SK-N-SH treated with all-trans-retinoic acid at 6 μM for 48 hours (cell line): ENCODE data around the gene GRK4.

ENCODE experiments used
- ATAC-seq: fragments of 200-7000 bp; cut with Tn5 transposase; 3 replicates; pipeline ENCODE4 v1.9.1; 2020; ENCODE audit warnings: mild to moderate bottlenecking, moderate library complexity
- BACH2 ChIP-seq: fragments of 250-450 bp; sonication (Bioruptor Pico); IDR thresholded peaks from 2 replicates; pipeline ENCODE4 v1.9.0; 2021; ENCODE audit warnings: mild to moderate bottlenecking, borderline replicate concordance
- CREB5 ChIP-seq: fragments of 250-450 bp; sonication (Bioruptor Pico); IDR thresholded peaks from 2 replicates; pipeline ENCODE4 v1.5.1; 2020; ENCODE audit warnings: low read depth, mild to moderate bottlenecking, moderate library complexity
- CSDC2 ChIP-seq: fragments of 250-450 bp; sonication (Bioruptor Pico); IDR thresholded peaks from 2 replicates; pipeline ENCODE4 v1.5.0; 2020; ENCODE audit warnings: mild to moderate bottlenecking, moderate library complexity
- ESRRG ChIP-seq: fragments of 250-450 bp; sonication (Bioruptor Pico); IDR thresholded peaks from 2 replicates; pipeline ENCODE4 v1.6.1; 2021; ENCODE audit warnings: mild to moderate bottlenecking
- ISL1 ChIP-seq: fragments of 250-450 bp; sonication (Bioruptor Pico); IDR thresholded peaks from 2 replicates; pipeline ENCODE4 v2.1.2; 2022; ENCODE audit warnings: mild to moderate bottlenecking, moderate library complexity
- OSR1 ChIP-seq: fragments of 250-450 bp; sonication (Bioruptor Pico); IDR thresholded peaks from 2 replicates; pipeline ENCODE4 v1.8.0; 2022; ENCODE audit warnings: moderate library complexity, mild to moderate bottlenecking, inconsistent platforms
- POU6F1 ChIP-seq: fragments of 250-450 bp; sonication (Bioruptor Pico); IDR thresholded peaks from 2 replicates; pipeline ENCODE4 v1.8.0; 2021; ENCODE audit warnings: low read depth, mild to moderate bottlenecking, moderate library complexity, borderline replicate concordance
- PPARA ChIP-seq: fragments of 250-450 bp; sonication (Bioruptor Pico); IDR thresholded peaks from 2 replicates; pipeline ENCODE4 v1.5.0; 2020; ENCODE audit warnings: mild to moderate bottlenecking, borderline replicate concordance
- SNAI2 ChIP-seq: fragments of 250-450 bp; sonication (Bioruptor Pico); IDR thresholded peaks from 2 replicates; pipeline ENCODE4 v1.5.0; 2020; ENCODE audit warnings: mild to moderate bottlenecking, moderate library complexity
- TCF4 ChIP-seq: fragments of 250-450 bp; sonication (Bioruptor Pico); IDR thresholded peaks from 2 replicates; pipeline ENCODE4 v1.8.0; 2021; ENCODE audit warnings: mild to moderate bottlenecking, moderate library complexity, borderline replicate concordance
- TOX ChIP-seq: fragments of 250-450 bp; sonication (Bioruptor Pico); IDR thresholded peaks from 2 replicates; pipeline ENCODE4 v1.8.0; 2021; ENCODE audit warnings: mild to moderate bottlenecking, moderate library complexity, borderline replicate concordance
- TSHZ2 ChIP-seq: fragments of 250-450 bp; sonication (Bioruptor Pico); IDR thresholded peaks from 2 replicates; pipeline ENCODE4 v1.5.0; 2020; ENCODE audit warnings: mild to moderate bottlenecking, moderate library complexity
- ZC3H10 ChIP-seq: fragments of 250-450 bp; sonication (Bioruptor Pico); IDR thresholded peaks from 2 replicates; pipeline ENCODE4 v1.5.1; 2021; ENCODE audit warnings: mild to moderate bottlenecking, moderate library complexity
- ZFP3 ChIP-seq: fragments of 250-450 bp; sonication (Bioruptor Pico); IDR thresholded peaks from 2 replicates; pipeline ENCODE4 v1.5.0; 2020; ENCODE audit warnings: mild to moderate bottlenecking, moderate library complexity
- ZNF565 ChIP-seq: fragments of 450-650 bp; formaldehyde crosslinking; conservative IDR thresholded peaks from 2 replicates; pipeline ENCODE4 v1.5.0; 2020; ENCODE audit warnings: low read depth, mild to moderate bottlenecking, moderate library complexity
- ZNF70 ChIP-seq: fragments of 450-650 bp; formaldehyde crosslinking; IDR thresholded peaks from 2 replicates; pipeline ENCODE4 v1.5.0; 2020; ENCODE audit warnings: mild to moderate bottlenecking, moderate library complexity
- TF ChIP-seq, protein P1 (sequence below): fragments of 250-450 bp; sonication (Bioruptor Pico); IDR thresholded peaks from 2 replicates; pipeline ENCODE4 v1.5.1; 2021; ENCODE audit warnings: mild to moderate bottlenecking, moderate library complexity

Gene GRK4

GRCh38 chr4:3007724-3008123, 44.4 kb downstream of the GRK4 start:
- TF ChIP-seq TSHZ2 (CRISPR knock-in tag), result no peak
- TF ChIP-seq BACH2 (CRISPR knock-in tag), result no peak
- TF ChIP-seq CREB5 (CRISPR knock-in tag), result no peak
- no peak for TF ChIP-seq POU6F1 (CRISPR knock-in tag)
- no peak for TF ChIP-seq SNAI2 (CRISPR knock-in tag)
- no peak for TF ChIP-seq PPARA (CRISPR knock-in tag)
- TF ChIP-seq ZC3H10 (CRISPR knock-in tag), result no peak
- no peak for TF ChIP-seq ESRRG (CRISPR knock-in tag)
- TF ChIP-seq ZFP3, result no peak
- no peak for TF ChIP-seq TOX (CRISPR knock-in tag)
- no peak for TF ChIP-seq OSR1 (CRISPR knock-in tag)
- TF ChIP-seq CSDC2 (CRISPR knock-in tag), result no peak
- TF ChIP-seq ZNF565 (CRISPR knock-in tag), result no peak
- TF ChIP-seq, protein P1, sequence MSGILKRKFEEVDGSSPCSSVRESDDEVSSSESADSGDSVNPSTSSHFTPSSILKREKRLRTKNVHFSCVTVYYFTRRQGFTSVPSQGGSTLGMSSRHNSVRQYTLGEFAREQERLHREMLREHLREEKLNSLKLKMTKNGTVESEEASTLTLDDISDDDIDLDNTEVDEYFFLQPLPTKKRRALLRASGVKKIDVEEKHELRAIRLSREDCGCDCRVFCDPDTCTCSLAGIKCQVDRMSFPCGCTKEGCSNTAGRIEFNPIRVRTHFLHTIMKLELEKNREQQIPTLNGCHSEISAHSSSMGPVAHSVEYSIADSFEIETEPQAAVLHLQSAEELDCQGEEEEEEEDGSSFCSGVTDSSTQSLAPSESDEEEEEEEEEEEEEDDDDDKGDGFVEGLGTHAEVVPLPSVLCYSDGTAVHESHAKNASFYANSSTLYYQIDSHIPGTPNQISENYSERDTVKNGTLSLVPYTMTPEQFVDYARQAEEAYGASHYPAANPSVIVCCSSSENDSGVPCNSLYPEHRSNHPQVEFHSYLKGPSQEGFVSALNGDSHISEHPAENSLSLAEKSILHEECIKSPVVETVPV (CRISPR knock-in tag), result no peak
- TF ChIP-seq TCF4, result no peak
- ATAC-seq, result no peak

GRCh38 chr4:3009422-3009821, 46.1 kb downstream of the GRK4 start:
- TF ChIP-seq CSDC2 (CRISPR knock-in tag) (no peak), TSHZ2 (CRISPR knock-in tag) (no peak)
- TF ChIP-seq, protein P1 (CRISPR knock-in tag), result no peak
- peak; percentile 40; the same call in 1 of the 3 replicates for ATAC-seq

GRCh38 chr4:3010577-3010976, 47.2 kb downstream of the GRK4 start:
- TF ChIP-seq ISL1 (no peak), BACH2 (CRISPR knock-in tag) (no peak)
- ATAC-seq, result peak; percentile 49

DNA sequence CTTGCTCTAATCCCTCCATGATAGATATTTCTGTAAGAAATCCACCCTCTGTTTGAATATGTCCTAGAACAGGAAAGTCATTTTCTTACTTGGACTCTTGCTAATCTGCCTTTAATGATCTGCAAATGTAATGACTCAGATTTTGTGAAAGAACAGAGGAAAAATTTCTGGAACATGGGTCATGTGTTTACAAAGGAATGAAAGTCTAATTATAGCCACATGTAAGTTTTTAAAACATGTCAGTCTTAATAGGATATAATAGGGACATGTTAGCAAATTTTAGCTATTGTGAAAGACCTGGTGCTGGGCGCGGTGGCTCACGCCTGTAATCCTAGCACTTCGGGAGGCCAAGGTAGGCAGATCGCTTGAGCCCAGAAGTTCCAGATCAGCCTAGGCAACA, 47.6 kb downstream of the GRK4 start:
- peak; percentile 28; the same call in 1 of the 2 replicates for TF ChIP-seq ISL1
- TF ChIP-seq ZNF70 (CRISPR knock-in tag), result no peak
- peak; percentile 83 for ATAC-seq
